Tibial artery (tissue), 4 donors: ENCODE measurements around the gene CACNA1C.

Experiments used
- DNase-seq, 2 donors: peaks; one replicate each; pipeline ENCODE4 v3.0.0-alpha.2; 2019
- H3K27ac ChIP-seq, 2 donors: fragments of 200-600 bp; sonication (generic) in 1 of 2; 1 replicate in 1 of 2; 2 replicates in 1 of 2; pipeline ENCODE4 v1.5.1; 2018 to 2019; ENCODE audit warnings: mild to moderate bottlenecking in 1 of 2
- H3K27me3 ChIP-seq, 2 donors: fragments of 200-600 bp; sonication (generic) in 1 of 2; one replicate each; pipeline versions ENCODE4 v1.5.1 to v1.6.0; 2016 to 2019
- H3K36me3 ChIP-seq, 3 donors: fragments of 200-600 bp; sonication (generic) in 2 of 3; one replicate each; pipeline ENCODE4 v1.5.1; 2016 to 2019; ENCODE audit warnings: mild to moderate bottlenecking in 2 of 3
- H3K4me1 ChIP-seq, 4 donors: fragments of 200-600 bp; sonication (generic) in 2 of 4; 1 replicate in 3 of 4; 2 replicates in 1 of 4; pipeline ENCODE4 v1.5.1; 2016 to 2019
- H3K4me3 ChIP-seq, 2 donors: fragments of 200-600 bp; sonication (generic) in 1 of 2; 1 replicate in 1 of 2; 2 replicates in 1 of 2; pipeline ENCODE4 v1.5.1; 2018 to 2019; ENCODE audit warnings: mild to moderate bottlenecking in 2 of 2
- H3K9me3 ChIP-seq, 3 donors: fragments of 200-600 bp; sonication (generic) in 1 of 3; one replicate each; pipeline ENCODE4 v1.5.1; 2016 to 2019
- intact Hi-C: fragments of 100-400 bp; cut with DNase I; formaldehyde crosslinking; loops from one replicate; pipeline ENCODE4 v1.15.0; 2023; ENCODE audit warnings: low total_unique reads
- TF ChIP-seq, protein P1 (sequence below), 2 experiments: fragments of 200-600 bp in 1 of 2; fragments of 450-650 bp in 1 of 2; IDR thresholded peaks; one replicate each; pipeline ENCODE4 v1.5.1; 2017 to 2019; ENCODE audit warnings: antibody characterized with exemption in 2 of 2, mild to moderate bottlenecking in 1 of 2, moderate library complexity in 1 of 2

Gene CACNA1C

DNA sequence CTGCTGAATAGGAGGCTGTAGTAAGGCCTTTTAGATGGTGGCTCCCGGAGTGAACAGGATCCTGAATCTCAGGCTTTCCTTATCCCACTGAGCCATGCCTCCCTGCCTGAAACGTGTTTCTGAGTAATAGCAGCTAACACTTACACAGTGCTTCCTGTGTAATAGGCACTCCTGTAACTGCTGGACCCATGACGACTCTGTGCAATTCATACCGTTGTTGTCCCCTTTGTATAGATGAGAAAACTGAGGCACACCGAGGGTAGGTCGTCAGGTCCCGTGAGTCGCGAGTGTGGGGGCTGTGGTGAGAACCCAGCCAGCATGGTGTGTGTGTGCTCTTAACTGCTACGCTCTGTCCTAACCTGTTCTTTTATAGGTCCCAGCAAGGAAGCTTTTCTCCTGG, 193.6 kb downstream of the CACNA1C start:
- H3K27me3 ChIP-seq, result no peaks in the 10 kb centered on the region
- peaks cover 0 to 53% (median 29%) of the 10 kb centered on the region in 4 donors for H3K4me1 ChIP-seq
- no peaks in the 10 kb centered on the region for H3K36me3 ChIP-seq
- DNase-seq, result no peak
- H3K27ac ChIP-seq, result no peak overlapping the region
- intact Hi-C loops, result no loop called here
- no peaks in the 10 kb centered on the region for H3K9me3 ChIP-seq
- H3K4me3 ChIP-seq, result no peak overlapping the region
- TF ChIP-seq, protein P1, sequence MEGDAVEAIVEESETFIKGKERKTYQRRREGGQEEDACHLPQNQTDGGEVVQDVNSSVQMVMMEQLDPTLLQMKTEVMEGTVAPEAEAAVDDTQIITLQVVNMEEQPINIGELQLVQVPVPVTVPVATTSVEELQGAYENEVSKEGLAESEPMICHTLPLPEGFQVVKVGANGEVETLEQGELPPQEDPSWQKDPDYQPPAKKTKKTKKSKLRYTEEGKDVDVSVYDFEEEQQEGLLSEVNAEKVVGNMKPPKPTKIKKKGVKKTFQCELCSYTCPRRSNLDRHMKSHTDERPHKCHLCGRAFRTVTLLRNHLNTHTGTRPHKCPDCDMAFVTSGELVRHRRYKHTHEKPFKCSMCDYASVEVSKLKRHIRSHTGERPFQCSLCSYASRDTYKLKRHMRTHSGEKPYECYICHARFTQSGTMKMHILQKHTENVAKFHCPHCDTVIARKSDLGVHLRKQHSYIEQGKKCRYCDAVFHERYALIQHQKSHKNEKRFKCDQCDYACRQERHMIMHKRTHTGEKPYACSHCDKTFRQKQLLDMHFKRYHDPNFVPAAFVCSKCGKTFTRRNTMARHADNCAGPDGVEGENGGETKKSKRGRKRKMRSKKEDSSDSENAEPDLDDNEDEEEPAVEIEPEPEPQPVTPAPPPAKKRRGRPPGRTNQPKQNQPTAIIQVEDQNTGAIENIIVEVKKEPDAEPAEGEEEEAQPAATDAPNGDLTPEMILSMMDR (IDR thresholded peaks at IDR 0.05), result no peak

DNA sequence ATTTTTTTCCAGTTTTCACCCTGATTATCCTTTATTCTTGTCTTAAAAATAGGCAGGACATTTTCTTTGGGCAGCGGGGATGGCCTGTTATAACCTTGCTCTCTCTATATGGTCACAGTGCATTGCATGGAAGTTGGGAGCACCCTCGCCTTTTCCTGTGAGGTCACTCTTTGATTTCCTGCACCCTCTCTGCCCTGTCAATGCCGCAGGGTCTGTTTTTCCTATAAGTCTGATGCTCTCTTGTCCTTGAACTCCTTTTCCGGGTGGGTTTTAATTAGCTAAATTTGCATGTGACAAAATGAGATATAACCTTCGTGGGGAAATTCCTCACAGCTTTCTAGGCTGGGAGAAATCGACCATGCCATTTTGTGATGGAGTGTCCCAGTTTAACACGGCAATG, 194.3 kb downstream of the CACNA1C start:
- TF ChIP-seq, protein P1 (IDR thresholded peaks at IDR 0.05), result no peak
- Histone ChIP-seq H3K36me3 (no peaks in the 10 kb centered on the region), H3K27ac (no peak overlapping the region), H3K4me3 (no peak overlapping the region), H3K9me3 (no peaks in the 10 kb centered on the region), H3K27me3 (no peaks in the 10 kb centered on the region), H3K4me1 (peaks cover 0 to 57% (median 28%) of the 10 kb centered on the region in 4 donors)
- intact Hi-C loops, result no loop called here
- DNase-seq, result no peak

DNA sequence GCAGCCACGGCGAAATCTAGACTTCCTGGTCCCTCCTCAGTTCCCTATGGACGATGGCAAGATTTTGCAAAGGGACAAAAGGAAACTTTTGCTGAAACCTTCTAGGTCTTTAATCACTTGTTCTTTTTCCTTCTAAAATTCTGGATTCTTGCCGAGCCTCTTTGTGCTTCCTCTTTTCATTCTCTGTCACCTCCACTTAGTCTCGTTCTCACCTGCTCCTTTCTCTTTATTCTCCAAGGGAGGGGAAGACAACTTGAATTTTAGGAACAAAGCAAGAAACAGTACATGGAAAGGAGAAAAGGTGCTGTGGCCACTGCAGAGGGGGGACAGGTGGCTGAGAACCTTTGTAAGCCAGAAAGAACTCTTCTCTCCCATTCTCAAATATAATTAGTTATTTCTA, 194.8 kb downstream of the CACNA1C start:
- Histone ChIP-seq H3K27ac (no peak overlapping the region), H3K9me3 (no peaks in the 10 kb centered on the region)
- intact Hi-C loops, result no loop called here

DNA sequence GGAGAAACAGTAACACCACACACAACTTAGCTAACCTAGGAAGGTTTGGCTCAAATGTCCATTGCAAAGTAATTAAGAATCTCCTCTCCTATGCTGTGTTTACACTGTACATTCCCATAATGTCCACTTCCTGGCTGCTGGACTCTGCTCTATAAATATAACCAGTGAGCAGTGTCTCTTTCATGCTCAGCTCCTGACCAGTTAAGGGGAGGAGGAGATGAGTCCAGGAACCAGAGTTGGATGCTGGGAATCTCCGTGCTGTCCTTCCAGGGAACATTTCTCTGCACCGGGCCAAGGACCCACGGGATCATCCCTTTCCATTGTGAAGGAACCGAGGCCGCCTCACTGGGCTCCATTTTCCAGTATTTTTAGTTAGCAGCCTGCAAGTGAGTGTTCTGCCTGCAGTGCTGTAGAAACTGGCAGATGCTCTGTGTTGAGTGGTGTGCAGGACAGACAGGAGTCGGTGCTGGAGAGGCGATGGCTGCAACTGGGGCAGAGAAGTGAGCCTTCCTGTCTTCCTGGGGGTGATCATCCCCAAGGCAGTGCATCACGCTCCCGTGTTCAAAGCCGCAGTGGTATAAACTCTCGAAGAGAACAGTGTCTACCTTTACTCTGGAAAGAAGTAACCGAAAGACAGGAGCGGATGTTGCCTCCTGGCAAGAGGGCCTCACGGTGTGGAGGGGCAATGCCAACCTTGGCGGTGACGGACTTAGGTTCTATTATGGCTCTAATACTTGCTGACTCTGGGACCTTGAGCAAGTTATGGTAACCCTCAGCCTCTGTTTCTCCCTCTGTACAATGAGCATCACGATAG, 195.5 kb downstream of the CACNA1C start:
- Histone ChIP-seq H3K4me1 (peaks cover 0 to 60% (median 30%) of the 10 kb centered on the region in 4 donors), H3K27ac (no peak overlapping the region), H3K9me3 (no peaks in the 10 kb centered on the region), H3K4me3 (no peak overlapping the region), H3K27me3 (no peaks in the 10 kb centered on the region), H3K36me3 (no peaks in the 10 kb centered on the region)
- intact Hi-C loops, result no loop called here
- DNase-seq, result no peak
- TF ChIP-seq, protein P1 (IDR thresholded peaks at IDR 0.05), result no peak

More for the DNA sequence above, 194.8 kb downstream of the CACNA1C start:
- DNase-seq, result no peak
- H3K27me3 ChIP-seq, result no peaks in the 10 kb centered on the region
- H3K36me3 ChIP-seq, result no peaks in the 10 kb centered on the region
- H3K4me3 ChIP-seq, result no peak overlapping the region
- peaks cover 0 to 61% (median 30%) of the 10 kb centered on the region in 4 donors for H3K4me1 ChIP-seq
- TF ChIP-seq, protein P1 (IDR thresholded peaks at IDR 0.05), result no peak

DNA sequence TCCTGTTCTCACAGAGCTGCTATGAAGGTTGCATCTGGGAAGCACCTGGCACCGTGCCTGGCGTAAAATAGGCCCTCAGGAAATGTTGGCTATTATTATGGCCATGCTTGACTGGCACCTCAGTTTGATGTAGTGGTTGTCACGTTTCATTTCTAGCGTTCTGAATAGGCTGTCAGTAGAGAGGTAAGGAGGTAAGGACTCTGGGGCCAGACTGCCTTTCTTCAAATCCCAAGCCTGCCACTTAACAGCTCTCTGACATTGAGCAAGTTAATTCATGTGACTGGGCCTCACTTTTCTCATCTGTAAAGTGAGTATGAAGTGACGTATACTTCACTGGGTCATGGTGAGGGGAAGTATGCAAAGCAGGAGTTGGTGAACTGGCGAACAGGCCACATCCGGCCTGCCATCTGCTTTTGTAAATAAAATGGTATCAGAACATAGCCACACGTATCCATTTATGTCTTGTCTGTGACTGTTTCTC, 196.2 kb downstream of the CACNA1C start:
- H3K27ac ChIP-seq, result no peak overlapping the region
- no peak for DNase-seq

More for the DNA sequence above, 196.2 kb downstream of the CACNA1C start:
- intact Hi-C loops, result no loop called here
- TF ChIP-seq, protein P1 (IDR thresholded peaks at IDR 0.05), result no peak
- Histone ChIP-seq H3K27me3 (no peaks in the 10 kb centered on the region), H3K9me3 (no peaks in the 10 kb centered on the region), H3K4me1 (peaks cover 0 to 54% (median 29%) of the 10 kb centered on the region in 4 donors), H3K4me3 (no peak overlapping the region), H3K36me3 (no peaks in the 10 kb centered on the region)
